GM12801 (cell line): ENCODE measurements around the gene NUP62.

ENCODE experiments used
- CTCF ChIP-seq: IDR thresholded peaks from one replicate; pipeline ENCODE4 v1.5.1; 2011; ENCODE audit warnings: control low read depth; ENCODE audit not compliant: insufficient read length; ENCODE audit errors: extremely low read depth

The NUP62 gene

DNA sequence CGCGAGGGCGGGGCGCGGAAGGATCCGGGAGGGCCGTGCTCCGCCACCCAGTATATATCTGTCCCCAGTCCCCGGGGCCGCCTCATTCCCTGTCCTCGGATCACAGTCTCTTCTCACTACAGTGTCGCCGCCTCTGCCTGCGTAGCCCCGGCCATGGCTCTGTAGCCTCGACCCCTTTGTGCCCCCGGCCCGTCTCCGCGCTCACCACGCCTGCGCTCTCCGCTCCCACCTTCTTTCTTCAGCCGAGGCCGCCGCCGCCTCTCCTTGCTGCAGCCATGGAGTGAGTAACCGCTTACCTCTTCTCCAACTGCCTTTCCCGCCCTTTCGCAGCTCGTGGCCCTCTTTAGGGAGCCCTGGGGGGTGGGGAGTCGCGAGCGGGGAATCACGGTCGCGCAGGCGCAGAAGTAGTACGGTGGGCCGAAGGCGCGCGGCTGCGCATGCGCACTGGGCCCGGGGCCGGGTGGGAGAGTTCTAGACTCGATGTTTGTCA lies at the start of gene NUP62, which contains the start of gene ATF5:
NUP62 (minus strand) TSS at position 384 of the 490 bp plus-strand sequence. CDS start 19,697 bp downstream, outside the sequence.
ATF5 (plus strand) TSS at position 85 of the 490 bp plus-strand sequence. CDS start 1,646 bp downstream, outside the sequence.
- TF ChIP-seq CTCF = no peak

DNA sequence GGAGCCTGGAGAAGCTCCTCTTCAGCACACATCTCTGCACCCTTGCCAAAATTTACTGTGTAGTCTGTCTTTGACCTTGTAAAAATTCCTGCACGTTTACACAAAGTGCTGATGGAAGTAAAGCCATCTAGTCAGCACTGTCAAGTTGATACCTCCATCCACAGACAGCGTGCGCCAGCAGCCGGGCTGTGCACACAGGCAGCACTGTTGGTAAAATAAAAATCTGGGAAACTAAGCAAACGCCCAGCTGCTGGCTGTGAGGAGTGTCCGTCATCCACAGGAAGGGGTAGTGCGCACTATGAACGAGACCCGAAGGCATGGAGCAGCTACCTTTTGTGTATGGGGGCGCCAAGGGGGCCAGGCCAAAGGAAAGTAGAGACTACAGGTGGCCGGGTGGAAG lies 49.0 kb upstream of the NUP62 start:
- no peak for TF ChIP-seq CTCF

DNA sequence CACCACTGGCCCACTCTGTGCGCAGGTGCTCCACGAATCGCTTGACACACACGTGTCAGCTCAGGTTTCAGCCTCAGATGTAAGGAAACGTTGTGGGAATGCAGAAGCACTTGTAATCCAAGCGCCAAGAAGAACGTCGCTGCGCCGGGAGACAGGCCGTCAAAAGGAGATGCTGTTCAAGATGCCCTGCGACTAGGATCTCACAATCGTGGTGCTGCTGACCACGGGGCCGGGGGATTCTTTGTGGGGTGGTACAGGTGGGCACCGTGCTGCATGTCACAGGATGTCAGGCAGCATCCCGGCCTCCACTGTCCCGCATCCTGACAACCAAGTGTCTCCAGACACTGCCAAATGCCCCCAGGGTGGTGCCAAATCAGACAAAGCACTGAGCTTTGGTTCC lies 48.6 kb upstream of the NUP62 start:
- no peak for TF ChIP-seq CTCF

GRCh38 chr19:49977076-49977475 lies 47.8 kb upstream of the NUP62 start:
- TF ChIP-seq CTCF = no peak

- no peak for TF ChIP-seq CTCF
These were observed 47.2 kb upstream of the NUP62 start for GRCh38 chr19:49976496-49976895.

GRCh38 chr19:49975051-49975450 lies 45.7 kb upstream of the NUP62 start:
- TF ChIP-seq CTCF = no peak

- no peak for TF ChIP-seq CTCF
These were observed 44.7 kb upstream of the NUP62 start for GRCh38 chr19:49973987-49974386.
